Mesothelial cell of epicardium (in vitro differentiated cells): ENCODE results near the gene ZNF385D. TPM values are rescaled to one million over a fixed set of nuclear protein-coding genes. Genes with fewer than 3 reads are reported as not detected.

Experiments
- DNase-seq, 2 experiments: peaks; one replicate each; pipeline ENCODE4 v3.0.0; 2021; ENCODE audit warnings: low spot score in 2 of 2; ENCODE audit not compliant: unreplicated experiment in 2 of 2
- H3K27ac Mint-ChIP-seq: 2 replicates; pipeline ENCODE4 v1.8.0; 2021; ENCODE audit warnings: mixed read lengths
- H3K27me3 Mint-ChIP-seq: 2 replicates; pipeline ENCODE4 v1.8.0; 2021; ENCODE audit warnings: low read depth, mixed read lengths
- H3K36me3 Mint-ChIP-seq: 2 replicates; pipeline ENCODE4 v1.8.0; 2021; ENCODE audit warnings: mixed read lengths
- H3K4me1 Mint-ChIP-seq: 2 replicates; pipeline ENCODE4 v1.8.0; 2021; ENCODE audit warnings: mixed read lengths
- H3K4me3 Mint-ChIP-seq: 2 replicates; pipeline ENCODE4 v1.8.0; 2021; ENCODE audit warnings: mild to moderate bottlenecking, moderate library complexity, mixed read lengths
- H3K9me3 Mint-ChIP-seq: 2 replicates; pipeline ENCODE4 v1.8.0; 2021; ENCODE audit warnings: mixed read lengths
- CTCF ChIP-seq: fragments of 200-600 bp; sonication (generic); IDR thresholded peaks from one replicate; pipeline ENCODE4 v1.5.0; 2021; ENCODE audit warnings: antibody characterized with exemption; ENCODE audit not compliant: unreplicated experiment
- total RNA-seq: library from RNA; stranded (reverse); gene quantifications from 3 replicates; pipeline ENCODE4 v1.2.1, GENCODE V29; 2021

Gene ZNF385D
- total RNA-seq, 1 donor from 2014 or later = 3.7 TPM

- Mint-ChIP-seq H3K36me3 (no peaks in the 10 kb centered on the region), H3K4me3 (no peak overlapping the region), H3K27ac (no peak overlapping the region), H3K4me1 (peaks cover 23% of the 10 kb centered on the region), H3K9me3 (no peaks in the 10 kb centered on the region), H3K27me3 (no peaks in the 10 kb centered on the region)
- no peak for DNase-seq
- TF ChIP-seq CTCF = no peak
Measured at GRCh38 chr3:21446027-21446426, 305.0 kb downstream of the ZNF385D start.

GRCh38 chr3:21441821-21442220 lies 309.2 kb downstream of the ZNF385D start:
- no peak for TF ChIP-seq CTCF
- Mint-ChIP-seq H3K4me1 (peaks cover 6% of the 10 kb centered on the region), H3K27ac (no peak overlapping the region), H3K9me3 (no peaks in the 10 kb centered on the region), H3K4me3 (no peak overlapping the region), H3K36me3 (no peaks in the 10 kb centered on the region), H3K27me3 (no peaks in the 10 kb centered on the region)
- no peak for DNase-seq

GRCh38 chr3:21436835-21437234 lies 314.2 kb downstream of the ZNF385D start:
- Mint-ChIP-seq H3K27me3 (no peaks in the 10 kb centered on the region), H3K9me3 (no peaks in the 10 kb centered on the region), H3K36me3 (no peaks in the 10 kb centered on the region), H3K27ac (no peak overlapping the region), H3K4me1 (peaks cover 5% of the 10 kb centered on the region), H3K4me3 (no peak overlapping the region)
- TF ChIP-seq CTCF = no peak
- no peak for DNase-seq

GRCh38 chr3:21435871-21436270 lies 315.1 kb downstream of the ZNF385D start:
- Mint-ChIP-seq H3K4me3 (no peak overlapping the region), H3K27me3 (no peaks in the 10 kb centered on the region), H3K27ac (no peak overlapping the region), H3K36me3 (no peaks in the 10 kb centered on the region), H3K9me3 (no peaks in the 10 kb centered on the region), H3K4me1 (peaks cover 5% of the 10 kb centered on the region)
- no peak for TF ChIP-seq CTCF
- DNase-seq = no peak

- TF ChIP-seq CTCF = no peak
- no peak for DNase-seq
- no peaks in the 10 kb centered on the region for H3K9me3 Mint-ChIP-seq
- H3K27me3 Mint-ChIP-seq = no peaks in the 10 kb centered on the region
- no peak overlapping the region for H3K4me3 Mint-ChIP-seq
- H3K36me3 Mint-ChIP-seq = no peaks in the 10 kb centered on the region
- no peak overlapping the region for H3K27ac Mint-ChIP-seq
- H3K4me1 Mint-ChIP-seq = peaks cover 5% of the 10 kb centered on the region
Measured at GRCh38 chr3:21434310-21434709, 316.7 kb downstream of the ZNF385D start.

GRCh38 chr3:21433751-21434150 lies 317.3 kb downstream of the ZNF385D start:
- Mint-ChIP-seq H3K27me3 (no peaks in the 10 kb centered on the region), H3K27ac (no peak overlapping the region), H3K4me3 (no peak overlapping the region), H3K9me3 (no peaks in the 10 kb centered on the region), H3K36me3 (no peaks in the 10 kb centered on the region), H3K4me1 (peaks cover 5% of the 10 kb centered on the region)
- DNase-seq = no peak
- TF ChIP-seq CTCF = no peak
